NOMO-1 treated with dmso at 0.1 percent for 144 hours (cell line): ENCODE results near the gene NOTCH3.

Source experiments
- DNase-seq: peaks from one replicate; lab custom pipeline; 2025; ENCODE audit not compliant: unreplicated experiment; lab: John Stamatoyannopoulos, UW

The NOTCH3 gene

GRCh38 chr19:15123900-15124299 lies 76.9 kb downstream of the NOTCH3 start:
- no peak for DNase-seq

GRCh38 chr19:15123031-15123890 lies 77.5 kb downstream of the NOTCH3 start:
- no peak for DNase-seq

- DNase-seq: no peak
These were observed 78.3 kb downstream of the NOTCH3 start for GRCh38 chr19:15122331-15123030.

GRCh38 chr19:15120135-15121026 lies 80.4 kb downstream of the NOTCH3 start:
- no peak for DNase-seq

GRCh38 chr19:15118789-15119494 lies 81.9 kb downstream of the NOTCH3 start:
- DNase-seq: no peak

GRCh38 chr19:15118248-15118647 lies 82.5 kb downstream of the NOTCH3 start:
- no peak for DNase-seq

- no peak for DNase-seq
These were observed 83.9 kb downstream of the NOTCH3 start for GRCh38 chr19:15116856-15117255.

- no peak for DNase-seq
These were observed 84.8 kb downstream of the NOTCH3 start for GRCh38 chr19:15115762-15116615.

- no peak for DNase-seq
These were observed 85.7 kb downstream of the NOTCH3 start for GRCh38 chr19:15115080-15115479.

- DNase-seq: no peak
These were observed 86.6 kb downstream of the NOTCH3 start for GRCh38 chr19:15114153-15114540.

- DNase-seq: no peak
These were observed 87.3 kb downstream of the NOTCH3 start for GRCh38 chr19:15113245-15114152.

- DNase-seq: no peak
These were observed 88.4 kb downstream of the NOTCH3 start for GRCh38 chr19:15112385-15112784.

- DNase-seq: no peak
These were observed 89.0 kb downstream of the NOTCH3 start for GRCh38 chr19:15111758-15112157.

GRCh38 chr19:15110418-15110815 lies 90.4 kb downstream of the NOTCH3 start:
- DNase-seq: no peak

- DNase-seq: no peak
These were observed 90.9 kb downstream of the NOTCH3 start for GRCh38 chr19:15109768-15110417.
